HG02571 (cell line): ENCODE data around the gene POU2F1.

ENCODE experiments used
- ATAC-seq: cut with Tn5 transposase; IDR thresholded peaks from one replicate; pipeline ENCODE4 v1.9.1; 2021; ENCODE audit warnings: mild to moderate bottlenecking, moderate library complexity; ENCODE audit not compliant: unreplicated experiment

Gene POU2F1

GRCh38 chr1:167220537-167221125 is at the start of gene POU2F1:
TSS of gene POU2F1 (plus strand) at chr1:167220886. CDS start at chr1:167220898, 12 bp downstream.
- peak; percentile 55 for ATAC-seq

DNA sequence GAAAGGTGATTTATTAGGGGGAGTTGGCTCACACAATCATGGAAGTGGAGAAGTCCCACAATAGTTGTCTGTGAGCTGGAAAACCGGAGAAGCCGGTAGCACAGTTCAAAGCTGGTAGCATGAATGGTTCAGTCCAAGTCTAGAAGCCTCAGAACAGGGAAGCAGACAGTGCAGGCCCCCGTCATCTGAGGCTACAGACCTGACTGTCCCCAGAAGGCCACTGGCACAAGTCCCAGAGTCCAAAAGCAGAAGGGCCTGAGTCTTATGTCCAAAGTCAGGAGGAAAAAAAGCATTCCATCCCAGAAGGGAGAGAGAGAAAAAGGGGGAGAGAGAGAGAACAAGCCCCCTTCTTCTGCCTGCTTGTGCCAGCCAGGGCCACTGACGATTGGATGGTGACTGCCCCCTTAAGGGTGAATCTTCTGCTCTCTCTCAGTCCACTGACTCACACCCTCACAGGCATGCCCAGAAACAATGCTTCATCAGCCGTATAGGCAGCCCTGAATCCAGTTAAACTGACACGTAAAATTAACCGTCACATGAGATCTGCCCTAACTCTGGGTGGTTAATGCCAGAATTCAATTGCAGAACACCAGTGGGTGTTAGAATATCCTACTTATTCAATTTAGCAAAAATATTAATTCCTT is 49.3 kb upstream of the POU2F1 start:
- ATAC-seq: no peak

DNA sequence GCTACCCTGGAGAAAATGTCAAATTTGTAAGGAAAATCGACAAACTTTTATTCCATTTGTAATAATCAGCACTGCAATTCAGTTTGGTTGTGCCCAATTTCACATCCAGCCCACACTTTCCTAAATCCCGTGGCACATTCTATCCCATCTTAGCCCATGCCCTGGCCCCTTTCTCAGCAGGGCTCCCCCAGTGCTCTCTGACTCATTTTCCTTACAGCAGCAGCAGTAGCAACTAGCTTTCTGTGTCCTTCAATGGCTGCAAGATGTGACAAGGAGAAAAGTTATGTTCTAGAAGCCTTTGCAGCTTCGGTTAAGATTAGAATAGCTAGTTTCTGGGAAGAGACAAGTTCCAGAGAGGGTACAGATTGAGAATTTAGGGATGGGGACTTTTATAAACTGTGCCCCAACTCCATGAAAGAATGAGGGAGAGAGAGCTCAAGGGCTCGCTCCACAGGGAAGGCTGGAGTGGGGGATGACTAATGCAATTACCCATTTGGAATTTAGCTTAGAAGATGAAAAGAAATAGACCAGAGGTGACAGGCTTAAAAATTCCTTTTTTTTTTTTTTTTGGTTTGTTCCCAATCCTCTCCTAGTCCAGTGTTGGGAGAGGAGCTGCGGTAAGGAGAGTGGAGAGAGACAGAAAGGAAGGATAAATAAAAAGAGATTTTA is 47.0 kb upstream of the POU2F1 start:
- no peak for ATAC-seq

DNA sequence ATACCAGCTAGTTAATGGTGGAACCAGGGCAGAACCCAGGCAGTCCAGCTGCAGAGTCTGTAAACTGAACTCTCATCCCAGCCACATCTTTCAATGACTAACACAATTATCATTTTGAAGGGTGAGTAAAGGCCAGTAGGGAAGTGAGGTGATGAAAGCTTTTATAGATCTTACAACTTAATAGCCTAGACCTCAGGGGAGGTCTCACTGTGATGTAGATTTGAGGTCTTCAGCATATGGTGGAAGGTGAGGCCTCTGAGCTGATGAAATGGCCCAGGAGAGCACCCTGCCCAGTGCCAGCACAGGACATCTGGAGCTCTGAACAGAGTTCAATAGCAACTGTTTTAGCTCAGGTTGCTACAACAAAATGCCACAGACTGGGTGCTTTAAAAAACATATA is 44.8 kb upstream of the POU2F1 start:
- ATAC-seq: no peak

- no peak for ATAC-seq
These were observed 41.9 kb upstream of the POU2F1 start for GRCh38 chr1:167178831-167179230.

- ATAC-seq: no peak
These were observed 37.9 kb upstream of the POU2F1 start for GRCh38 chr1:167182571-167183320.

DNA sequence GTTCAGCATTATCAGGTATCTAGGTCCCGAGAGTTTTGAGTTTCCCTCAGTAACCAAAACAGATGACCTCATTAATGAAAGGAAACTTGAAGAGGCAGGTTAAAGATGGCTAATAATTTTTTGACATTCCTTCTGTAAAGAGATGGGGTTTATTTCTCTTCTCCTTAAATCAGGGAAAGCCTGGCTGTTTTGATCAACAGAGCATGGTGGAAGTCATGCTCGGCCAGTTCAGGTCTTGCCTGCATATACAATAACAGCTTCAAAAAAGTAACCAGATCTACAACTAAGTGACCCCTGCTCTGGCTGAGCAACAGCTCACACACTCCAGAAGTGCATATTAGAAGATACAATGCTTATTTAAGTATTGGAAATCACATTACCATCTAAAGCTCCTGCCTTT is 36.6 kb upstream of the POU2F1 start:
- ATAC-seq: no peak

GRCh38 chr1:167185062-167185461 is 35.6 kb upstream of the POU2F1 start:
- ATAC-seq: no peak

GRCh38 chr1:167185974-167186657 is 34.6 kb upstream of the POU2F1 start:
- no peak for ATAC-seq

GRCh38 chr1:167186771-167187170 is 33.9 kb upstream of the POU2F1 start:
- ATAC-seq: no peak

- ATAC-seq: no peak
These were observed 29.9 kb upstream of the POU2F1 start for GRCh38 chr1:167190747-167191237.

- ATAC-seq: no peak
These were observed 28.7 kb upstream of the POU2F1 start for GRCh38 chr1:167191958-167192357.

DNA sequence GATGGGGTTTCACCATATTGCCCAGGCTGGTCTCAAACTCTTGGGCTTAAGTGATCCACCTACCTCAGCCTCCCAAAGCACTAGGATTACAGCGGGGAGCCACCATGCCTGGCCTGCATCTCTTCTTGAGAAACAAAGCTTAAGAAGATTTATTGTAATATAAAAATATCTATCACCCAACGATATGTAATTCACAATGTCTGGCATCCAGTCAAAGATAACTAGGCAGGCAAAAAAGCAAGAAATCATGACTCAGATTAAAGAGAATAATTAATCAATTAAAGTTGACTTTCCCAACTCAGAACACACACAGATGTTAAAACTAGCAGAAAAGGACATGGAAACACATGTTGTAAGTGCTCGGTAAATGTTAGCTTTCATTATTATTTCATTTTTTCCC is 26.5 kb upstream of the POU2F1 start:
- no peak for ATAC-seq

DNA sequence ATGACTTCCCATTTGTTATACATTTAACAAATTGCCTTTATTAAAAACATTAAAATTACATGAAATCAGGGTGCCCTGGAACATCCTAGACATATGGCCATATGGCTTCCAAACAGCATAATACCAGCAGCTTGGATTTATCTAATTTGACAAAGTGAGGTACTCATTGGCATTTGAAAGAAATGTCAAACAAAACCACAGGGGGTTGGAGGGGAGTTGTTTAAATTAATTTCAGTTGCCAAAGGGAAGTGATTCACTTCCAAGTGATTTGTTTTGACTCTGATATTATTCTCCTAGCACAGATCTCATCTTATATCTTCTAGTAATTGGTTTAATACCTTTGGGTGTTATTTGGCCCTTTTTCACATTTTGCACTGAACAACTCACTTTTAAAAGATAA is 24.5 kb upstream of the POU2F1 start:
- no peak for ATAC-seq

- no peak for ATAC-seq
These were observed 23.4 kb upstream of the POU2F1 start for GRCh38 chr1:167197236-167197635.

DNA sequence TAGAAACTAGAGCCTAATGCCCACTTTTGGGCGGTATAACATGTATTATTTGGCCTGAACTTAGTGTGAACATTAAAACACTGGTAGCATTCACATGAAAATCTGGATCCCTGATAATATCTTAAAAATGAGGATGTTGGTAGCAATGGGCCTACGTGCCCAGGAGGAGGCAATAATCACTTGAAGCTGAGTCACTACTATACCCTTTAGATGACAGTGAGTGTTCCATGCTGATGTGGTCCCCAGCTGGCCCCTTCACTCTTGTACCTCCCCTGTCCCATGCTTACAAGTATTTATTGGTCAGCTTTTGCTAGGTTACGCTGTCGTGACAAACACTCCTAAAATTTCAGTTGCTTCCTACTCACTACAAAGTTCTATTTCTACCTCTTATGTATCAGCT is 23.0 kb upstream of the POU2F1 start:
- ATAC-seq: no peak

DNA sequence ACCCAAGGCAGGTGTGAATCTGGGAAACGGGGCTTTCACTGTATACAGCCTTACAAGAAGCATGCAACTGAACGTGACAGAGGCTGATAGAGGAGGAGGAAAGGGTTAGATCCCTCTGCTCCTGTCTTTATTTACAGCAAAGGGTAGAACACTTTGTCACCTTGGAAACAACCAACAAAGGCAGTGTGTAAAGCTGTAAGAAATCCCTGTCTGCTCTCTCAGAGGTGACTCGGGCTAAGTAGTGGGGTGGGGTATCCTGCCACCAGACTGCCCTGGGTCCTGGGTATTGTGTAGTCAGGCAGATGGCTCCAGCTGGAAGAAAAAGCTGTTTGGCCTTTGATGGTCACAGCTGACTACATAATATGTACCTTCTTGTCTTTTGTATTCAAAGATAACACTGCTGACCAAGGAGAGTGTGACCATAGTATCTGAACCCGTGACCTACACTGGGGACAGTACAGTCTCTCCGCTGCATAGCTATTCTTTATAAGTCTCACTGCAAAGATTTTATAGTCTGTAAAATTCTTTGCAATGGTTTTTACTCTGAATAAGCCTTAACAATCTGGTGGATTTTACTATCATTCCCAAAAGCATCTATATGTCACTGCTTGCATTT is 22.1 kb upstream of the POU2F1 start:
- ATAC-seq: no peak

DNA sequence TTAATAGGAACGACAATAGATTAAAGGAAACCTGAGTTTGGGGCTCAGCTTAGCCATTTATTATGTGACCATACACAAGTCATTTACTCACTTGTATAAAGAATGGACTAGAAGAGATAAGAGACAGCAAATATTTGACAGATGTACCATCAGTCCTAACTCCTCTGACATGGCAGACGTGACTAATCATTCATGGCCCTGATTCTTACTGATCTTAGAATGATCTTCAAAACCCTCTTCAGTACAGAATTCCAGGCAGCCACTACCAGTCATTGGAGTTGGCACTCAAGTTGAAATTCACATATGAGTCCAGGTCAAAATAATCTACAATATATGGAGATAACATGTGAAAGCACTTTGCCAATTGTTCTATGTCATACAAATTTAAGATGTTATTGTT is 21.0 kb upstream of the POU2F1 start:
- ATAC-seq: no peak

- ATAC-seq: no peak
These were observed 20.4 kb upstream of the POU2F1 start for GRCh38 chr1:167200272-167200671.

GRCh38 chr1:167200749-167201148 is 19.9 kb upstream of the POU2F1 start:
- ATAC-seq: no peak

DNA sequence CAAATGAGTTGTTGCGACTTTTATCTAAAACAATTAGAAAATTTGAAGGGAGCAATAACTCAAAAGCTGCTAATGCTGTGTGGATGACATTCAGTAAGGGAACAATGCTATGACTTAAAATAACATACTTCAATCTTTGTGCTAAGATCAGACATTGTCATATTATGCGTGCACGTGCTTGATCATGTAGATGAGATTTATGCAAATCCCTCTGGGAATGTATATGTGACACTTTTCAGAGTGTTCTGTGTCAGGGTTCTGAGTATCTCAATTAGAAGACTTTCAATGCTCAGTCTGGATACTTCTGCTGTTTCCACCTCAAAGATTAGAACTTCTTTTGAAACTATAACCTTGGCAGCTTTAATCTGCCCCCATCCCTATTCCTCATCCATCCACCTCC is 18.6 kb upstream of the POU2F1 start:
- ATAC-seq: no peak
